SK-N-SH treated with all-trans-retinoic acid at 6 μM for 48 hours (cell line): Measurements from ENCODE around the gene AUTS2.

Experiments used
- ATAC-seq: fragments of 200-7000 bp; cut with Tn5 transposase; 3 replicates; pipeline ENCODE4 v1.9.1; 2020; ENCODE audit warnings: mild to moderate bottlenecking, moderate library complexity
- ARNTL ChIP-seq: fragments of 450-650 bp; formaldehyde crosslinking; IDR thresholded peaks from 2 replicates; pipeline ENCODE4 v1.5.0; 2020; ENCODE audit warnings: low read depth, mild to moderate bottlenecking, moderate library complexity, borderline replicate concordance
- BACH2 ChIP-seq: fragments of 250-450 bp; sonication (Bioruptor Pico); IDR thresholded peaks from 2 replicates; pipeline ENCODE4 v1.9.0; 2021; ENCODE audit warnings: mild to moderate bottlenecking, borderline replicate concordance
- CREB5 ChIP-seq: fragments of 250-450 bp; sonication (Bioruptor Pico); IDR thresholded peaks from 2 replicates; pipeline ENCODE4 v1.5.1; 2020; ENCODE audit warnings: low read depth, mild to moderate bottlenecking, moderate library complexity
- CSDC2 ChIP-seq: fragments of 250-450 bp; sonication (Bioruptor Pico); IDR thresholded peaks from 2 replicates; pipeline ENCODE4 v1.5.0; 2020; ENCODE audit warnings: mild to moderate bottlenecking, moderate library complexity
- ESRRG ChIP-seq: fragments of 250-450 bp; sonication (Bioruptor Pico); IDR thresholded peaks from 2 replicates; pipeline ENCODE4 v1.6.1; 2021; ENCODE audit warnings: mild to moderate bottlenecking
- GLIS3 ChIP-seq: fragments of 250-450 bp; sonication (Bioruptor Pico); IDR thresholded peaks from 2 replicates; pipeline ENCODE4 v1.5.0; 2020; ENCODE audit warnings: mild to moderate bottlenecking, moderate library complexity
- ISL1 ChIP-seq: fragments of 250-450 bp; sonication (Bioruptor Pico); IDR thresholded peaks from 2 replicates; pipeline ENCODE4 v2.1.2; 2022; ENCODE audit warnings: mild to moderate bottlenecking, moderate library complexity
- OSR1 ChIP-seq: fragments of 250-450 bp; sonication (Bioruptor Pico); IDR thresholded peaks from 2 replicates; pipeline ENCODE4 v1.8.0; 2022; ENCODE audit warnings: moderate library complexity, mild to moderate bottlenecking, inconsistent platforms
- PPARA ChIP-seq: fragments of 250-450 bp; sonication (Bioruptor Pico); IDR thresholded peaks from 2 replicates; pipeline ENCODE4 v1.5.0; 2020; ENCODE audit warnings: mild to moderate bottlenecking, borderline replicate concordance
- RARB ChIP-seq: fragments of 250-450 bp; sonication (Bioruptor Pico); IDR thresholded peaks from 2 replicates; pipeline ENCODE4 v1.8.0; 2021; ENCODE audit warnings: mild to moderate bottlenecking, moderate library complexity
- SNAI2 ChIP-seq: fragments of 250-450 bp; sonication (Bioruptor Pico); IDR thresholded peaks from 2 replicates; pipeline ENCODE4 v1.5.0; 2020; ENCODE audit warnings: mild to moderate bottlenecking, moderate library complexity
- TCF4 ChIP-seq: fragments of 250-450 bp; sonication (Bioruptor Pico); IDR thresholded peaks from 2 replicates; pipeline ENCODE4 v1.8.0; 2021; ENCODE audit warnings: mild to moderate bottlenecking, moderate library complexity, borderline replicate concordance
- TOX ChIP-seq: fragments of 250-450 bp; sonication (Bioruptor Pico); IDR thresholded peaks from 2 replicates; pipeline ENCODE4 v1.8.0; 2021; ENCODE audit warnings: mild to moderate bottlenecking, moderate library complexity, borderline replicate concordance
- TSHZ2 ChIP-seq: fragments of 250-450 bp; sonication (Bioruptor Pico); IDR thresholded peaks from 2 replicates; pipeline ENCODE4 v1.5.0; 2020; ENCODE audit warnings: mild to moderate bottlenecking, moderate library complexity
- ZC3H10 ChIP-seq: fragments of 250-450 bp; sonication (Bioruptor Pico); IDR thresholded peaks from 2 replicates; pipeline ENCODE4 v1.5.1; 2021; ENCODE audit warnings: mild to moderate bottlenecking, moderate library complexity
- ZFP30 ChIP-seq: fragments of 450-650 bp; formaldehyde crosslinking; IDR thresholded peaks from 2 replicates; pipeline ENCODE4 v1.5.0; 2022; ENCODE audit warnings: mild to moderate bottlenecking, moderate library complexity
- ZNF70 ChIP-seq: fragments of 450-650 bp; formaldehyde crosslinking; IDR thresholded peaks from 2 replicates; pipeline ENCODE4 v1.5.0; 2020; ENCODE audit warnings: mild to moderate bottlenecking, moderate library complexity
- ZNF8 ChIP-seq: fragments of 450-650 bp; formaldehyde crosslinking; IDR thresholded peaks from 2 replicates; pipeline ENCODE4 v1.5.0; 2020; ENCODE audit warnings: mild to moderate bottlenecking, moderate library complexity
- TF ChIP-seq, protein P1 (sequence below): fragments of 250-450 bp; sonication (Bioruptor Pico); IDR thresholded peaks from 2 replicates; pipeline ENCODE4 v1.8.0; 2020; ENCODE audit warnings: mild to moderate bottlenecking, moderate library complexity, borderline replicate concordance
- TF ChIP-seq, protein P2 (sequence below): fragments of 250-450 bp; sonication (Bioruptor Pico); IDR thresholded peaks from 2 replicates; pipeline ENCODE4 v1.8.0; 2021; ENCODE audit warnings: low read depth, mild to moderate bottlenecking, moderate library complexity, borderline replicate concordance

Gene AUTS2

DNA sequence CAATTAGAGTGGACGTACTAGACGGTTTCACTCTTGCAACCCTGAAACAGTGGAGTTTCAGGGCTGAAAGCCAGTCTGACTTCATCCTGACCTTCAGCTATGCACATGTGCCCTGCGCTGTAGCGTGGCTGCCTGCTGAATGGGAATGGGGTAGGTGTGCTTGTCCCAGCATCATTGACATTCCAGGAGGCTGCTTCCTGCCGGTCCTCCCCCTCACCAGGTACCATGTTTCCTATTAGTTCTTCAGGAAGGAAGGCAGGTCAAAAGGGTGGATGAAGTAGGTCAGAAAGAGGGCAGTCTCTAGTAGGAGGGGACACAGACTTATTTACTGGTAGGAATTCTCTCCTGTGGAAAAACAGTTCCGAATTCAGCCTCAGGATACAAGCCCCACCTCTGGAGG lies 981.9 kb downstream of the AUTS2 start:
- ATAC-seq: no peak
- no peak for TF ChIP-seq ZNF70 (CRISPR knock-in tag)
- no peak for TF ChIP-seq ARNTL
- TF ChIP-seq RARB (CRISPR knock-in tag): no peak
- no peak for TF ChIP-seq TSHZ2
- TF ChIP-seq, all 23 proteins: peak for 0

GRCh38 chr7:70582927-70583895 lies 984.9 kb downstream of the AUTS2 start:
- TF ChIP-seq ESRRG (CRISPR knock-in tag) (no peak), ARNTL (no peak), PPARA (CRISPR knock-in tag) (no peak), TCF4 (no peak), TOX (CRISPR knock-in tag) (no peak), OSR1 (CRISPR knock-in tag) (no peak), RARB (CRISPR knock-in tag) (no peak), ZC3H10 (CRISPR knock-in tag) (no peak), GLIS3 (CRISPR knock-in tag) (no peak)
- TF ChIP-seq, protein P1, sequence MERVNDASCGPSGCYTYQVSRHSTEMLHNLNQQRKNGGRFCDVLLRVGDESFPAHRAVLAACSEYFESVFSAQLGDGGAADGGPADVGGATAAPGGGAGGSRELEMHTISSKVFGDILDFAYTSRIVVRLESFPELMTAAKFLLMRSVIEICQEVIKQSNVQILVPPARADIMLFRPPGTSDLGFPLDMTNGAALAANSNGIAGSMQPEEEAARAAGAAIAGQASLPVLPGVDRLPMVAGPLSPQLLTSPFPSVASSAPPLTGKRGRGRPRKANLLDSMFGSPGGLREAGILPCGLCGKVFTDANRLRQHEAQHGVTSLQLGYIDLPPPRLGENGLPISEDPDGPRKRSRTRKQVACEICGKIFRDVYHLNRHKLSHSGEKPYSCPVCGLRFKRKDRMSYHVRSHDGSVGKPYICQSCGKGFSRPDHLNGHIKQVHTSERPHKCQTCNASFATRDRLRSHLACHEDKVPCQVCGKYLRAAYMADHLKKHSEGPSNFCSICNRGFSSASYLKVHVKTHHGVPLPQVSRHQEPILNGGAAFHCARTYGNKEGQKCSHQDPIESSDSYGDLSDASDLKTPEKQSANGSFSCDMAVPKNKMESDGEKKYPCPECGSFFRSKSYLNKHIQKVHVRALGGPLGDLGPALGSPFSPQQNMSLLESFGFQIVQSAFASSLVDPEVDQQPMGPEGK (CRISPR knock-in tag): no peak
- ATAC-seq: no peak; the same call in 2 of the 3 replicates

- ATAC-seq: peak; percentile 16; the same call in 1 of the 3 replicates
Observed at GRCh38 chr7:70583965-70584883, 985.9 kb downstream of the AUTS2 start.

DNA sequence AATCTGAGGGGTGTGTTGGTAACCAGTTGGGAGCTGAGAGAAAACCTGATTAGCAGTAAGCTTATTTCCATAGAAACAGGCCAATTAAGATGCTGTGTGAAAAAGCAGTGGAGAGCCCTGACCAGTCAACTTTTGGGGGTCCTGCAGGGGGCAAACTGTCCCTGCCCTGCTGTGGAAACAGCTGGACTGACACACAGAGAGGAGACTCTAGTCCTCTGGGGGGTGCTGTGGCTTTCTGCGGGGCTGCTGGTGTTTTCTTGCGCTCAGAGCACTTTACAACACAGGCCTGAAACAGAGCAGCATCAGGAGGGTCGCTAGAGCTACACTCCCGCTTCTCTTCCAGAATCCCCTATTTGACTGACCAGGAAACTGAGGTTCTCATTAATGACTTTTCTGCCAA lies 986.8 kb downstream of the AUTS2 start:
- TF ChIP-seq CREB5 (no peak), ESRRG (CRISPR knock-in tag) (no peak)
- peak; percentile 27; the same call in 2 of the 3 replicates for ATAC-seq

More at GRCh38 chr7:70583965-70584883, 985.9 kb downstream of the AUTS2 start:
- TF ChIP-seq BACH2 (CRISPR knock-in tag): no peak
- TF ChIP-seq SNAI2 (CRISPR knock-in tag): 0 out of 2 replicates have a peak, but pooled peaks have one; percentile 40

DNA sequence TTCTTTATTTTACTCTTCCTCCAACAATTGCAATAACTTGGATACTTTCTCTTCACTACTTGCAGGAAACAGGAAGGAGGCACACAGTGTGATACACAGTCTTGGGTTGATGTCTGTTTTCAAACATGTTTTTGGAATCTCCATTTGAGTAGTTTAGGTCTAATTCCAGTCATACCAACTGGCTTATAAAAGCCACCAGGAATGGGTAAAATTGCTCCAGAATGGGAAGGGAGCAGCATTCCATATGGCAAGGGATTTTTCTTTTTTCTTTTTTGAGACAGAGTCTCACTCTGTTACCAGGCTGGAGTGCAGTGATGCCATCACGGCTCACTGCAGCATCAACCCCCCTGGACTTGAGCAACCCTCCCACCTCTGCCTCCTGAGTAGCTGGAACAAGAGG lies 988.5 kb downstream of the AUTS2 start:
- TF ChIP-seq TOX (CRISPR knock-in tag) (no peak), ZNF70 (CRISPR knock-in tag) (no peak), SNAI2 (CRISPR knock-in tag) (no peak), ARNTL (no peak), ESRRG (CRISPR knock-in tag) (no peak), OSR1 (CRISPR knock-in tag) (no peak), ZFP30 (no peak)
- peak; percentile 61 for ATAC-seq

DNA sequence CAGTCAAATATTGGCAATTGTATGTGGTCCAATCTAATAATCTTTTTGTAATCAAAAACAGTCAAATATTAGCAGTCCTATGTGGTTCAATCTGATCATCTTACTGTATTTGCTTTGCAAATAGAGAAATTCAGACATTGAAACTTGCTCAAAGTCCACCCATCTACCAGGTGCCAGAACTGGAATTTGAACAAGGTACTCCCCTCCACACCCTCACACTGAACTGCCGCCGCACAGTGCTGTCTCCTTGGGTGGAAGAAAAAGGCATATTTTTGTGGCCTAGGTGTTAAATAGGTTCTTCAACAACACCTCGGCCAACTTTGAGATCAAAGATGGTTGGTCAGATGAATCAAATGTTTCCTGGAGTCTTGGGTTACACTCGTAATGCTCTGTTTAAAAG lies 989.5 kb downstream of the AUTS2 start:
- no peak for ATAC-seq
- TF ChIP-seq SNAI2 (CRISPR knock-in tag) (no peak), ISL1 (CRISPR knock-in tag) (no peak), ZFP30 (no peak), CSDC2 (CRISPR knock-in tag) (no peak), ESRRG (CRISPR knock-in tag) (no peak), TSHZ2 (no peak), ZNF70 (CRISPR knock-in tag) (no peak), ZNF8 (no peak)
- TF ChIP-seq, protein P2, sequence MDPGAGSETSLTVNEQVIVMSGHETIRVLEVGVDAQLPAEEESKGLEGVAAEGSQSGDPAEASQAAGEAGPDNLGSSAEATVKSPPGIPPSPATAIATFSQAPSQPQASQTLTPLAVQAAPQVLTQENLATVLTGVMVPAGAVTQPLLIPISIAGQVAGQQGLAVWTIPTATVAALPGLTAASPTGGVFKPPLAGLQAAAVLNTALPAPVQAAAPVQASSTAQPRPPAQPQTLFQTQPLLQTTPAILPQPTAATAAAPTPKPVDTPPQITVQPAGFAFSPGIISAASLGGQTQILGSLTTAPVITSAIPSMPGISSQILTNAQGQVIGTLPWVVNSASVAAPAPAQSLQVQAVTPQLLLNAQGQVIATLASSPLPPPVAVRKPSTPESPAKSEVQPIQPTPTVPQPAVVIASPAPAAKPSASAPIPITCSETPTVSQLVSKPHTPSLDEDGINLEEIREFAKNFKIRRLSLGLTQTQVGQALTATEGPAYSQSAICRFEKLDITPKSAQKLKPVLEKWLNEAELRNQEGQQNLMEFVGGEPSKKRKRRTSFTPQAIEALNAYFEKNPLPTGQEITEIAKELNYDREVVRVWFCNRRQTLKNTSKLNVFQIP: no peak
